IPS-15b (cell line): ENCODE results near the gene BRMS1L.

Experiments used
- H3K27me3 ChIP-seq: one replicate; pipeline ENCODE4 v1.6.1; 2013; ENCODE audit warnings: low read length; ENCODE audit not compliant: control insufficient read depth, insufficient read depth
- H3K36me3 ChIP-seq: one replicate; pipeline ENCODE4 v1.6.1; 2013; ENCODE audit warnings: low read length; ENCODE audit not compliant: control insufficient read depth, insufficient read depth
- H3K4me1 ChIP-seq: one replicate; pipeline ENCODE4 v1.6.1; 2013; ENCODE audit warnings: mild to moderate bottlenecking, low read length; ENCODE audit not compliant: control insufficient read depth, insufficient read depth
- H3K4me3 ChIP-seq: one replicate; pipeline ENCODE4 v1.5.1; 2013; ENCODE audit warnings: low read depth, low read length
- H3K9ac ChIP-seq: one replicate; pipeline ENCODE4 v1.6.1; 2013; ENCODE audit warnings: low read depth, mild to moderate bottlenecking, low read length
- H3K9me3 ChIP-seq: one replicate; pipeline ENCODE4 v1.6.1; 2013; ENCODE audit warnings: mild to moderate bottlenecking, low read length; ENCODE audit not compliant: control insufficient read depth, insufficient read depth

Gene BRMS1L

DNA sequence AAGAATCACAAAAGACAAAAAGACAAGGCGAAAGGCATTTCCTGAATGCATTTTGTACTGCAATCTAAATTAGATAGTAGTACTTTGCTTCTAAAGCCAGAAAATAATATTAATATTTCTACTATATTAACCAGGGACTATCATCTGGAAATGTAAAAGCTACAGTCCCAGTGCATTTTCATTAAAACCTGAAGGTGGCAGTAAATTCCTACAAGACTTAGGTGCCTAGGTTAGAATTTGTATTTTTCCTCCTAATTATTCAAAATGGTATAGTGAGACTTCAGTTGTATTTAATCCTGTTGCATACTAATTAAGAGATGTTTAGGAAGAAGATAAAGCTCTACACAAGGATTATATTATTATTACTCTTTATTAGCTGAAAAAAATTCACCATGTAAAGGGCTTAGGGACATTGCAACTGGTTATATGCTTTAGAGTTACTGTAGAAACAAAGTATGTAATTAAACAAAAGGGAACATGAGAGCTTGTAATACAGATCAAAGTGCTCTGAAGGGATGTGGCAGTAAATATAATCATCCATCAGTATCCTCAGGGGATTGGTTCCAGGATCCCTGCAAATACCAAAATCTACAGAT lies 53.6 kb downstream of the BRMS1L start:
- Histone ChIP-seq H3K9ac (no peak overlapping the region), H3K27me3 (no peaks in the 10 kb centered on the region), H3K4me1 (no peaks in the 10 kb centered on the region), H3K9me3 (no peaks in the 10 kb centered on the region), H3K36me3 (no peaks in the 10 kb centered on the region), H3K4me3 (no peak overlapping the region)

DNA sequence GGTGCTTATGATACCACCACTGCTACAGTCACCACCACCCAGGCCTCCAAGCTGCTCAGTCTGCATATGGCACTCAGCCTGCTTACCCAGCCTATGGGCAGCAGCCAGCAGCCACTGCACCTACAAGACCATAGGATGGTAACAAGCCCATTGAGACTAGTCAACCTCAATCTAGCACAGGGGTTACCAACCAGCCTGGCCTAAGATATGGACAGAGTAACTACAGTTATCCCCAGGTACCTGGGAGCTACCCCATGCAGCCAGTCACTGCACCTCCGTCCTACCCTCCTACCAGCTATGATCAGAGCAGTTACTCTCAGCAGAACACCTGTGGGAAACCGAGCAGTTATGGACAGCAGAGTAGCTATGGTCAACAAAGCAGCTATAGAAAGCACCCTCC lies 55.1 kb downstream of the BRMS1L start:
- Histone ChIP-seq H3K9me3 (no peaks in the 10 kb centered on the region), H3K27me3 (no peaks in the 10 kb centered on the region), H3K9ac (no peak overlapping the region), H3K4me1 (no peaks in the 10 kb centered on the region), H3K4me3 (no peak overlapping the region), H3K36me3 (no peaks in the 10 kb centered on the region)

DNA sequence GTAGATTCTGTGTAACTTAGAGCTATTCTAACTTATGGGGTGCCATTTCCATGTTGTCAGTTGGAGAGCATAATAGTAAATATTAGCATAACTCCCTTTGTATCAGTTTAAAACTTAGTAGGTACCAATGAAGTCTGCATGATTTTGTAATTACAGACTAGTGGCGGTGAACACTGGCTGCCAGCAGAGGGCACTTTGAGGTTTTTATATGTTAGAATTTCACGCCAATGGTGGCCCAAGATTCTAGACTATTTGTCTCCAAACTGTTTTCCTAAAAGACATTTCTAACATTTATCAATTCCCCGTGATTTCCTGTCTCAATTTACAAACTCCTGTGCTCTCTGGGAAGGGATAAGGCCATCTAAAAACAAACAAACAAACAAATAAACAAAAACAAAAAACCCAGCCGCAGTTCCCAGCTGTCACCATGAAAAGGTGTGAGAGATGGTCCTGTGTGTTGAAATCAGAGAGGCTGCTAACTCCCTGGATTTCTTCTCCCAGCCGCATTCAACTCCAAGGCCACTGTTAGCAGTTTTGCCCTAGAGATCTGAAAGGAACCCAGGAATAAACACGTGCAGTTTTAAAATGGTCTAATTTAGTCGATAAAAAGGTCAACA lies 57.6 kb downstream of the BRMS1L start:
- Histone ChIP-seq H3K4me3 (no peak overlapping the region), H3K9me3 (no peaks in the 10 kb centered on the region), H3K4me1 (no peaks in the 10 kb centered on the region), H3K36me3 (no peaks in the 10 kb centered on the region), H3K27me3 (no peaks in the 10 kb centered on the region), H3K9ac (no peak overlapping the region)

DNA sequence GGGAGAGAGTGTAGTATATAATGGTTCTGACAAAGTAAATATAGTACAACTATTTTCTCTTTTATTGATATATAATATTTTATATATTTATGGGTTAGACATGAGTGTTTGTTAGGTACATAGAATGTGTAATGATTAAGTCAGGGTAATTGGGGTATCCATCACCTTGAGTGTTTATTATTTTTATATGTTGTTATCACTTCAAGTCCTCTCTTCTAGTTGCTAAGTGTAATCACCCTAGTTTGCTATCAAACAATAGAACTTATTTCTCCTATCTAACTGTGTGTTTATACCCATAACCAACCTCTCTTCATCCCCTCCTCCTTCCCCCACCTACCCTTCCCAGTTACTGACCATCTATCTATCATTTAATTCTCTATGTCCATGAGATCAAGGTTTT lies 64.2 kb downstream of the BRMS1L start:
- Histone ChIP-seq H3K4me3 (no peak overlapping the region), H3K9ac (no peak overlapping the region), H3K36me3 (no peaks in the 10 kb centered on the region), H3K27me3 (no peaks in the 10 kb centered on the region), H3K4me1 (no peaks in the 10 kb centered on the region), H3K9me3 (no peaks in the 10 kb centered on the region)

DNA sequence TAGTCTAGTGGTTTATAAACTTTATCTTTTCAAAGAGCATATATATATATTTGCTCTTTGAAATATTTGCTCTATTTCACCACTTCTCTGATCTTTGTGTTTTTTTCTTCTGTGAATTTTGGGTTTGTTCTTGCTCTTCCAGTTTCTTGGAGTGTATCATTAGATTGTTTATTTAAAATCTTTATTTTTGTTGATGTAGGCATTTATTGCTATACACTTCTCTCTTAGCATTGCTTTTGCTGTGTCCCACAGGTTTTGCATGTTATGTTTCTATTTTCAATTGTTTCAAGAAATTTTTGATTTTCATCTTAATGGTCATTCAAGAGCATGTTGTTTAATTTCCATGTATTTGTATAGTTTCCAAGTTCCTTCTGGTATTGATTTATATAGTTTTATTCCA lies 69.1 kb downstream of the BRMS1L start:
- H3K4me1 ChIP-seq, result peaks cover 9% of the 10 kb centered on the region
- no peak overlapping the region for H3K9ac ChIP-seq
- no peaks in the 10 kb centered on the region for H3K36me3 ChIP-seq
- no peaks in the 10 kb centered on the region for H3K27me3 ChIP-seq
- no peaks in the 10 kb centered on the region for H3K9me3 ChIP-seq
- H3K4me3 ChIP-seq, result no peak overlapping the region

DNA sequence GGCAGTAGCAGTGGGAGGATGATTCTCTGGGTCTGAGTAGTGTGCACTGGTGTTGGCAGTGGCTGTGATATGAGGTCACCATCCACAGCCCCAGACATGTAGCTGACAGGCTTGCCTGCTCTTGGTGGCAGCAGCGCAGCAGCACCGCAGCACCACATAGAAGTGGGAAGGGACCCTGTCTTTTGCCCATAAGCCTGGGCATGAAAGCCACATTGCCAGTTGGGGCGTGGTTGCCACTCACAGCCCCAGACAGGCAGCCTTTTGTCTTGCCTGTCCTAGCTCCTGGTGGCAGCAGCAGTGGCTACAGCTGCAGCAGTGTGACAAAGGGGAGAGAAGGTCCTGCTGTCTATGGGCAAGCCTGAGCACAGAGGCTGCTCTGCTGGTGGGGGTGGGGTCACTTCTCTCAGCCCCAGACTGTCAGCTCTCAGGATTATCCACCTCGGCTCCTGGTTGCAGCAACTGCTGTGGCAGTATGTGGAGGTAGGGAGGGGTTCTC lies 71.5 kb downstream of the BRMS1L start:
- no peaks in the 10 kb centered on the region for H3K27me3 ChIP-seq
- peaks cover 9% of the 10 kb centered on the region for H3K4me1 ChIP-seq
- no peaks in the 10 kb centered on the region for H3K9me3 ChIP-seq
- H3K9ac ChIP-seq, result no peak overlapping the region
- H3K4me3 ChIP-seq, result no peak overlapping the region
- no peaks in the 10 kb centered on the region for H3K36me3 ChIP-seq

DNA sequence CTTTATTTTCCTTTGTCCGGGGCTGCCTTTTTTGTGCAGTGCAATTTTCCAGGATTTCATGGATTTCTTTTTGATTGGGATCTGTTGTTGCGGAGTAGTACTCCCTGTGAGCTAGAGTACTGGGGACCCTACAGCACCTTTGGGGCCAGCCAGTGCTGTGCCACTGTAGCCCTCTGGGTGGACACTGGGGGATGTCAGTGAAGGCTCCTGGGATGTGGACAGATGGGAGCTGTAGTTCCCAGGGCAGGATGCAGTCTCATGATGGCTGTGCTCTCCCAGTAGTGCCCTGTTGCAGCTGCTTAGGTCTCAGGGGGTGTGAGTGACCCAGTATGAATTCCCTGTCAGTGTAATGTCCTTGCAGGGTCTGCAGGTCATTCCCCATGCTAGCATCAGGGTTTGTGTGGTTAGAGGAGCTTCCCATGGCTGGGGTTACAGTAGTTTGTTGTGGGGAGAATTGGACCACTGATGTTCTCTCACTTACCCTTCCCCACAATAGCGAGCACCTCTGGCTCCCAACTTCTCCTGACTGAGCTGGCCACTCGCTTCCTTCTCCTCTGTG lies 72.2 kb downstream of the BRMS1L start:
- Histone ChIP-seq H3K9me3 (no peaks in the 10 kb centered on the region), H3K36me3 (no peaks in the 10 kb centered on the region), H3K9ac (no peak overlapping the region), H3K4me3 (no peak overlapping the region), H3K4me1 (peaks cover 9% of the 10 kb centered on the region), H3K27me3 (no peaks in the 10 kb centered on the region)

DNA sequence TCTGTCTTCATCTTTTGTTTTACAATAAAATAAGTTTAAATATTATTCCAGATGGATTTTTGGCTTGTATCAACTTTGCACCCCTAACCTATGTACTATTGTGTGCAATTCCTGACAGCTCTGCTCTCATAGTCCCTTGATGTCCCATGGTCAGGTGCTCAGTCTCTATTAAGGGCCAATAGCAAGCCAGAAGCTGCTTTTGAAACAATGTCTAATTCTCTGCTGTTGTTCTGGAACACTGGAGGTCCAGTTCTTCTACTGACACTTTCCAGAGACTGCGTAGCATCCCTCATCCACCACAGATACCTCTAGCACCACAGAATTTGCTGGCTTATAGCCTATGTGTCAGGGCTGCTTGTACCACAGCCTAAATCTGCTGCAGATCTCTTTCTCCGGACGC lies 74.6 kb downstream of the BRMS1L start:
- H3K9me3 ChIP-seq, result no peaks in the 10 kb centered on the region
- no peaks in the 10 kb centered on the region for H3K36me3 ChIP-seq
- H3K9ac ChIP-seq, result no peak overlapping the region
- H3K4me3 ChIP-seq, result no peak overlapping the region
- H3K4me1 ChIP-seq, result peaks cover 9% of the 10 kb centered on the region
- H3K27me3 ChIP-seq, result no peaks in the 10 kb centered on the region

DNA sequence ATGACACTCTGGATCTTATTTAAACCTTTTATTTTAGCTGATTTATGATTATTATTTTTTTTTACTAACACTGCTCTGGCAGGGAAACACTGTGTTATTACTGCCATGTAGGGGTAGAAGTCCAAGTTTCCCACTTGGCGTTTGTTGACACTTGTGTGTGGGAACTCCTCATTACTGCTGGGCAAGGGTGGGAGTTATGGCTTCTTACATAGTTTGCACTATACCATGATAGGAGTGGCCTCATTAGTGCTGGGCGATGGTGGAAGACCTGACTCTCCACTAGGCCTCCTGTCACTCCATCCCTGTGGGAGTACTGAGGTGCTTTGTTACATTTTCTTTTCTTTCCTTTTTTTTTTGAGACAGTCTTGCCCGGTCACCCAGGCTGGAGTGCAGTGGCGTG lies 83.5 kb downstream of the BRMS1L start:
- no peak overlapping the region for H3K4me3 ChIP-seq
- no peaks in the 10 kb centered on the region for H3K36me3 ChIP-seq
- H3K27me3 ChIP-seq, result no peaks in the 10 kb centered on the region
- H3K4me1 ChIP-seq, result no peaks in the 10 kb centered on the region
- H3K9ac ChIP-seq, result no peak overlapping the region
- no peaks in the 10 kb centered on the region for H3K9me3 ChIP-seq

DNA sequence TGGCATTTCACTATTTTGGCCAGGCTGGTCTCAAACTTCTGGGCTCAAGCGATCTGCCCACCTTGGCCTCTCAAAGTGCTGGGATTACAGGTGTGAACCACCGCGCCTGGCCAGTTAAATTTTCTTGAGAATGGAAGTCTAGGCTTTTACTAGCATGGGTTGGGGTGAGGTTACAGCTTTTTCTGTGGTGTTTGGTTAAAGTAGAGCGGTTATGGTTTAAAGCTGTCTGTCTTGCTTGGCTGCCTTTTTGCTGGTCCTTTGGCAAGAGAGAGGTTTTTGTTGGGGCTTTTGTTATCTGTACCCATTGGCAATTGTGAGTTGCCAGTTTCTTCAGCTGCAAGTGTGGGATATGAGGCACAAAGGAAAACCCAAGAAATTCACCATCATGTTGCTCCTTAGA lies 84.1 kb downstream of the BRMS1L start:
- Histone ChIP-seq H3K36me3 (no peaks in the 10 kb centered on the region), H3K9ac (no peak overlapping the region), H3K4me1 (no peaks in the 10 kb centered on the region), H3K4me3 (no peak overlapping the region), H3K27me3 (no peaks in the 10 kb centered on the region), H3K9me3 (no peaks in the 10 kb centered on the region)

DNA sequence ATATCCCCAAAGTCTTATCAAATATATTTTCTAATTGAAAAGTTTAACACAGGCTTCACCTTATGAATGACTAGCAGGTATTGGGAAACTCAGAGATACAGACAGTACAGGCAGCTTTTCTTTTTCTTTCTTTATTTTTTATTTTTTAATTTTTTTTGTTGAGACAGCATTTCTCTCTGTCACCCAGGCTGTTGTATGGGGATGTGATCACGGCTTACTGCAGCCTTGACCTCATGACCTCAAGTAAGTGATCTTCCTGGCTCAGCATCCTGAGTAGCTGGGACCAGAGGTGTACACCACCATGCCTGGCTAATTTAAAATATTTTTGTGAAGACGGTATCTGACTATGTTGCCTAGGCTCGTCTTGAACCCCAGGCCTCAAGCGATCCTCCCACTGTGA lies 85.0 kb downstream of the BRMS1L start:
- Histone ChIP-seq H3K9me3 (no peaks in the 10 kb centered on the region), H3K4me3 (no peak overlapping the region), H3K4me1 (no peaks in the 10 kb centered on the region), H3K27me3 (no peaks in the 10 kb centered on the region), H3K9ac (no peak overlapping the region), H3K36me3 (no peaks in the 10 kb centered on the region)

DNA sequence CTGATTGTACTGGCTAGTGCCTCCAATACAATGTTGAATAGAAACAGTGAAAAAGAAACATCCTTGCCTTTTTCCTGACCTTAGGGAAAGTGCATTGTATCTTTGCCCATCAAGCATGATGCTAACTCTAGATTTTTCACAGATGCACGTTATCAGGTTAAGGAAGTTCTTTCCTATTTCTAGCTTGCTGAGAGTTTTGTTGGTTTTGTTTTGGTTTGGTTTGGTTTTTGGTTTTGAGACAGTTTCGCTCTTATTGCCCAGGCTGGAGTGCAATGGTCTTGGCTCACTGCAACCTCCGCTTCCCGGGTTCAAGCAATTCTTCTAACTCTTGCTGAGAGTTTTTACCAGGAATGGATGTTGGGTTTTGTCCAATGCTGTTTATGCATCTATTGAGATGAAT lies 89.0 kb downstream of the BRMS1L start:
- Histone ChIP-seq H3K9ac (no peak overlapping the region), H3K4me1 (no peaks in the 10 kb centered on the region), H3K36me3 (no peaks in the 10 kb centered on the region), H3K27me3 (no peaks in the 10 kb centered on the region), H3K4me3 (no peak overlapping the region), H3K9me3 (no peaks in the 10 kb centered on the region)
